HepG2 (cell line): ENCODE results near the gene CYP4F2. TPM values are rescaled to one million over a fixed set of nuclear protein-coding genes. Genes with fewer than 3 reads are reported as not detected.
A peak's percentile ranks its signal among the peaks of the same experiment; 100 is the strongest.

Experiments used
- AGO1 ChIP-seq: fragments of 200-400 bp; formaldehyde crosslinking; IDR thresholded peaks from 2 replicates; pipeline ENCODE4 v1.6.1; 2017; ENCODE audit warnings: mild to moderate bottlenecking, low read depth, low read length, moderate library complexity; ENCODE audit not compliant: poor library complexity, severe bottlenecking
- ELF1 ChIP-seq: sonication (generic); formaldehyde crosslinking; IDR thresholded peaks from 2 replicates; pipeline ENCODE4 v1.4.0; 2020; ENCODE audit warnings: missing genetic modification reagents
- HCFC1 ChIP-seq: fragments of 150-350 bp; IDR thresholded peaks from 2 replicates; pipeline ENCODE4 v1.6.1; 2014; ENCODE audit warnings: low read depth, low read length
- HDAC2 ChIP-seq: sonication (generic); formaldehyde crosslinking; IDR thresholded peaks from 2 replicates; pipeline ENCODE4 v1.4.0; 2020; ENCODE audit warnings: missing genetic modification reagents
- HIVEP1 ChIP-seq: sonication (generic); formaldehyde crosslinking; IDR thresholded peaks from 2 replicates; pipeline ENCODE4 v1.4.0; 2020; ENCODE audit warnings: mild to moderate bottlenecking, missing genetic modification reagents
- IKZF1 ChIP-seq: fragments of 450-650 bp; IDR thresholded peaks from 2 replicates; pipeline ENCODE4 v1.7.1; 2016
- MAZ ChIP-seq, 2 experiments: sonication (generic) in 1 of 2; formaldehyde crosslinking in 1 of 2; IDR thresholded peaks; 2 replicates each; pipeline versions ENCODE4 v1.5.0 to v1.6.1; 2012 to 2020; ENCODE audit warnings: low read depth in 2 of 2, mild to moderate bottlenecking in 2 of 2, borderline replicate concordance in 1 of 2, improper control_type of control experiment in 1 of 2, low read length in 1 of 2, missing genetic modification reagents in 1 of 2, moderate library complexity in 1 of 2
- PITX1 ChIP-seq: sonication (generic); formaldehyde crosslinking; IDR thresholded peaks from 2 replicates; pipeline ENCODE4 v1.5.1; 2020; ENCODE audit warnings: mild to moderate bottlenecking, missing genetic modification reagents
- REL ChIP-seq: sonication (generic); formaldehyde crosslinking; conservative IDR thresholded peaks from 2 replicates; pipeline ENCODE4 v1.8.0; 2022; ENCODE audit warnings: mild to moderate bottlenecking, missing genetic modification reagents, moderate library complexity
- RNF2 ChIP-seq: fragments of 450-650 bp; conservative IDR thresholded peaks from 2 replicates; pipeline ENCODE4 v1.6.1; 2016; ENCODE audit warnings: low read depth
- SIN3B ChIP-seq: fragments of 150-350 bp; IDR thresholded peaks from 2 replicates; pipeline ENCODE4 v1.6.1; 2014; ENCODE audit warnings: low read length
- SPEN ChIP-seq: sonication (generic); formaldehyde crosslinking; IDR thresholded peaks from 2 replicates; pipeline ENCODE4 v1.5.1; 2020; ENCODE audit warnings: low read depth, mild to moderate bottlenecking, missing genetic modification reagents
- TCF7 ChIP-seq: sonication (generic); IDR thresholded peaks from 2 replicates; pipeline ENCODE4 v1.6.1; 2016; ENCODE audit warnings: antibody characterized with exemption, low read depth
- YEATS2 ChIP-seq: sonication (generic); formaldehyde crosslinking; IDR thresholded peaks from 2 replicates; pipeline ENCODE4 v1.4.0; 2020; ENCODE audit warnings: missing genetic modification reagents, borderline replicate concordance
- ZBTB3 ChIP-seq: sonication (generic); formaldehyde crosslinking; IDR thresholded peaks from 2 replicates; pipeline ENCODE4 v1.4.0; 2020; ENCODE audit warnings: low read depth, mild to moderate bottlenecking, moderate library complexity, missing genetic modification reagents, borderline replicate concordance
- ZNF446 ChIP-seq: sonication (generic); formaldehyde crosslinking; IDR thresholded peaks from 2 replicates; pipeline ENCODE4 v1.5.0; 2020; ENCODE audit warnings: mild to moderate bottlenecking, missing genetic modification reagents
- ZNF567 ChIP-seq: sonication (generic); formaldehyde crosslinking; IDR thresholded peaks from 2 replicates; pipeline ENCODE4 v1.8.1; 2023; ENCODE audit warnings: mild to moderate bottlenecking, missing genetic modification reagents, borderline replicate concordance
- ZNF773 ChIP-seq: sonication (generic); formaldehyde crosslinking; IDR thresholded peaks from 2 replicates; pipeline ENCODE4 v1.4.0; 2020; ENCODE audit warnings: missing genetic modification reagents, borderline replicate concordance
- ZSCAN21 ChIP-seq: sonication (generic); formaldehyde crosslinking; IDR thresholded peaks from 2 replicates; pipeline ENCODE4 v1.8.0; 2022; ENCODE audit warnings: mild to moderate bottlenecking, missing genetic modification reagents, moderate library complexity, borderline replicate concordance
- polyA plus RNA-seq, 8 experiments: library from polyadenylated mRNA; depleted of rRNA in 3 of 8; stranded (reverse) in 7 of 8; unstranded in 1 of 8; fragments of >200 nt; fragmentation: Illumina TruSeq in 4 of 8; extraction: Trizol in 4 of 8; gene quantifications; 2 replicates each; pipeline versions ENCODE4 v1.2.1 to v1.2.3, GENCODE V29; 2011 to 2016; ENCODE audit warnings: low read depth in 4 of 8, missing spikeins in 1 of 8, mixed read lengths in 1 of 8; ENCODE audit not compliant: insufficient read depth in 1 of 8
- total RNA-seq, 5 experiments: library from RNA; depleted of rRNA; stranded (reverse); fragments of >200 nt; fragmentation: Illumina TruSeq; extraction: Trizol; gene quantifications; 2 replicates each; pipeline ENCODE4 v1.2.3, GENCODE V29; 2016; ENCODE audit warnings: low read depth in 1 of 5
- TF ChIP-seq, protein P1 (sequence below): sonication (generic); formaldehyde crosslinking; IDR thresholded peaks from 2 replicates; pipeline ENCODE4 v1.5.0; 2020; ENCODE audit warnings: mild to moderate bottlenecking, missing genetic modification reagents, moderate library complexity
- TF ChIP-seq, protein P2 (sequence below): sonication (generic); formaldehyde crosslinking; IDR thresholded peaks from 2 replicates; pipeline ENCODE4 v1.5.1; 2020; ENCODE audit warnings: mild to moderate bottlenecking, moderate library complexity, missing genetic modification reagents
- TF ChIP-seq, protein P3 (sequence below): sonication (generic); formaldehyde crosslinking; IDR thresholded peaks from 2 replicates; pipeline ENCODE4 v1.4.0; 2020; ENCODE audit warnings: mild to moderate bottlenecking, missing genetic modification reagents
- TF ChIP-seq, protein P4 (sequence below): sonication (generic); formaldehyde crosslinking; IDR thresholded peaks from 2 replicates; pipeline ENCODE4 v1.5.0; 2020; ENCODE audit warnings: mild to moderate bottlenecking, missing genetic modification reagents

Gene CYP4F2
- total and polyA plus RNA-seq, 2 of the 13 experiments (the other 11 are each of a cell fraction or from before 2014, with no cell fraction given) = 3.7 to 3.9 TPM

DNA sequence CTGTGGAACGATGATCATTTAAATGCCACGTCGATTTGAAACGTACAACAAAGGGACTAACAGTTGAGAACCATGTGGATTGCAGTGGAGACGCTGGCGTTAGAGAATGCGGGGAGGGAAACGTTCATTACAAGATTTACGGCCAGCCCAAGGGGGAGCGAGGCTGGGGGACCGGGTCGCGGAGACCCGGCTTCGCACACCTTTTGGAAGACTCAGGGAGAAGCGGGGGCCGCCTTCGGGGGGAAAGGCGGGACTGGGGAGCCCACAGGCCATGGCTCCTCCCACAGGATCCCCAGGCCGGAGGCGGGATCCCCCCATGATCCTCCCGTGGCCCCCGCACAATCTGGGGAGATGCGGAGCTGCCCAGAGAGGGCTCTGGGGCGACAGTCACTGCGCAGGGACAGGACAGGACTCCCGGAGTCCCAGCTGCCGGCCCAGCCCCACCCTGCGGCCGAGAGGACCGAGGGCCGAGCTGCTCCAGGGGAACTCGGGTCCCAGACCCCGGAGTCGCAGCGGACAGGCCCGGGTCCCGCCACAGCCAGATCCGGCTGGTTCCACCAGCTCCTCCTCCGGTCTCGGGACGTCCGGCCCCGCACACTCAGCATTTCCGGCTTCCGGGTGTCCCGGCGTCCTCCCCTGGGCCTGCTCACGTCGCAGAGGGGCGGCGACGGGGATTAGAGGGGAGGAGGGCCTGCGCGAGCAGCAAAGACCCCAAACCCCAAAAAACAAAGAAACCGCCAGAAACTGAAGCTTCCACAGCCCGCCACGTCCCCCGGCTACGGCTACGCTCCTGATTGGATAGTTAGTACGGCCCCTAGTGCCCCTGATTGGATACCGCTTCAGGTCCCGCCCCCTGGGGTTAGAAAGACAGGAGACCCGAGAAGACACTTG is 61.3 kb downstream of the CYP4F2 start (continued):
- TF ChIP-seq, protein P1, sequence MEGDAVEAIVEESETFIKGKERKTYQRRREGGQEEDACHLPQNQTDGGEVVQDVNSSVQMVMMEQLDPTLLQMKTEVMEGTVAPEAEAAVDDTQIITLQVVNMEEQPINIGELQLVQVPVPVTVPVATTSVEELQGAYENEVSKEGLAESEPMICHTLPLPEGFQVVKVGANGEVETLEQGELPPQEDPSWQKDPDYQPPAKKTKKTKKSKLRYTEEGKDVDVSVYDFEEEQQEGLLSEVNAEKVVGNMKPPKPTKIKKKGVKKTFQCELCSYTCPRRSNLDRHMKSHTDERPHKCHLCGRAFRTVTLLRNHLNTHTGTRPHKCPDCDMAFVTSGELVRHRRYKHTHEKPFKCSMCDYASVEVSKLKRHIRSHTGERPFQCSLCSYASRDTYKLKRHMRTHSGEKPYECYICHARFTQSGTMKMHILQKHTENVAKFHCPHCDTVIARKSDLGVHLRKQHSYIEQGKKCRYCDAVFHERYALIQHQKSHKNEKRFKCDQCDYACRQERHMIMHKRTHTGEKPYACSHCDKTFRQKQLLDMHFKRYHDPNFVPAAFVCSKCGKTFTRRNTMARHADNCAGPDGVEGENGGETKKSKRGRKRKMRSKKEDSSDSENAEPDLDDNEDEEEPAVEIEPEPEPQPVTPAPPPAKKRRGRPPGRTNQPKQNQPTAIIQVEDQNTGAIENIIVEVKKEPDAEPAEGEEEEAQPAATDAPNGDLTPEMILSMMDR (CRISPR knock-in tag) = peak; percentile 13; the same call in 1 of the 2 replicates
- TF ChIP-seq ZSCAN21 (no peak), MAZ (IDR thresholded peaks at IDR 0.05; ENCODE audit: borderline replicate concordance, low read depth, low read length) (no peak), MAZ (CRISPR knock-in tag; IDR thresholded peaks at IDR 0.05; ENCODE audit: low read depth) (peak; percentile 67), ZNF773 (CRISPR knock-in tag) (no peak), HDAC2 (no peak; the same call in 1 of the 2 replicates), ZBTB3 (CRISPR knock-in tag) (no peak), AGO1 (peak; percentile 44), PITX1 (CRISPR knock-in tag) (peak; percentile 90; the same call in 1 of the 2 replicates), HCFC1 (no peak), ZNF446 (peak; percentile 76), REL (no peak), SPEN (CRISPR knock-in tag) (peak; percentile 55), ZNF567 (CRISPR knock-in tag) (no peak; the same call in 1 of the 2 replicates), HIVEP1 (CRISPR knock-in tag) (peak; percentile 50; the same call in 1 of the 2 replicates), YEATS2 (CRISPR knock-in tag) (peak; percentile 36; the same call in 1 of the 2 replicates), IKZF1 (no peak), SIN3B (no peak), ELF1 (CRISPR knock-in tag) (peak; percentile 93), TCF7 (0 out of 2 replicates have a peak, but pooled peaks have one; percentile 2), RNF2 (0 out of 2 replicates have a peak, but pooled peaks have one; percentile 45)
- TF ChIP-seq, protein P2, sequence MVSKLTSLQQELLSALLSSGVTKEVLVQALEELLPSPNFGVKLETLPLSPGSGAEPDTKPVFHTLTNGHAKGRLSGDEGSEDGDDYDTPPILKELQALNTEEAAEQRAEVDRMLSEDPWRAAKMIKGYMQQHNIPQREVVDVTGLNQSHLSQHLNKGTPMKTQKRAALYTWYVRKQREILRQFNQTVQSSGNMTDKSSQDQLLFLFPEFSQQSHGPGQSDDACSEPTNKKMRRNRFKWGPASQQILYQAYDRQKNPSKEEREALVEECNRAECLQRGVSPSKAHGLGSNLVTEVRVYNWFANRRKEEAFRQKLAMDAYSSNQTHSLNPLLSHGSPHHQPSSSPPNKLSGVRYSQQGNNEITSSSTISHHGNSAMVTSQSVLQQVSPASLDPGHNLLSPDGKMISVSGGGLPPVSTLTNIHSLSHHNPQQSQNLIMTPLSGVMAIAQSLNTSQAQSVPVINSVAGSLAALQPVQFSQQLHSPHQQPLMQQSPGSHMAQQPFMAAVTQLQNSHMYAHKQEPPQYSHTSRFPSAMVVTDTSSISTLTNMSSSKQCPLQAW (CRISPR knock-in tag) = peak; percentile 40; the same call in 1 of the 2 replicates
- TF ChIP-seq, protein P3, sequence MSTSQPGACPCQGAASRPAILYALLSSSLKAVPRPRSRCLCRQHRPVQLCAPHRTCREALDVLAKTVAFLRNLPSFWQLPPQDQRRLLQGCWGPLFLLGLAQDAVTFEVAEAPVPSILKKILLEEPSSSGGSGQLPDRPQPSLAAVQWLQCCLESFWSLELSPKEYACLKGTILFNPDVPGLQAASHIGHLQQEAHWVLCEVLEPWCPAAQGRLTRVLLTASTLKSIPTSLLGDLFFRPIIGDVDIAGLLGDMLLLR (CRISPR knock-in tag) = no peak
- TF ChIP-seq, protein P4, sequence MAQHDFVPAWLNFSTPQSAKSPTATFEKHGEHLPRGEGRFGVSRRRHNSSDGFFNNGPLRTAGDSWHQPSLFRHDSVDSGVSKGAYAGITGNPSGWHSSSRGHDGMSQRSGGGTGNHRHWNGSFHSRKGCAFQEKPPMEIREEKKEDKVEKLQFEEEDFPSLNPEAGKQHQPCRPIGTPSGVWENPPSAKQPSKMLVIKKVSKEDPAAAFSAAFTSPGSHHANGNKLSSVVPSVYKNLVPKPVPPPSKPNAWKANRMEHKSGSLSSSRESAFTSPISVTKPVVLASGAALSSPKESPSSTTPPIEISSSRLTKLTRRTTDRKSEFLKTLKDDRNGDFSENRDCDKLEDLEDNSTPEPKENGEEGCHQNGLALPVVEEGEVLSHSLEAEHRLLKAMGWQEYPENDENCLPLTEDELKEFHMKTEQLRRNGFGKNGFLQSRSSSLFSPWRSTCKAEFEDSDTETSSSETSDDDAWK (CRISPR knock-in tag) = no peak
